Bone marrow (tissue), 2 donors: ENCODE results near the gene ZHX3.
"Not testable (repeated sequence)": the region's sequence is repeated elsewhere in the genome, so short reads cannot be mapped to it uniquely, and the experiment has no call there.

Experiments
- DNase-seq, 2 donors: peaks; one replicate each; lab custom pipeline; 2025; lab: John Stamatoyannopoulos, UW

Gene ZHX3

GRCh38 chr20:41330941-41331340, 13.4 kb upstream of the ZHX3 start:
- no peak for DNase-seq

GRCh38 chr20:41330343-41330720, 12.8 kb upstream of the ZHX3 start:
- DNase-seq = no peak

- peak; percentile 9 to 86 for DNase-seq
These were observed 12.2 kb upstream of the ZHX3 start for GRCh38 chr20:41329435-41330342.

- DNase-seq = no peak
These were observed 9.6 kb upstream of the ZHX3 start for GRCh38 chr20:41327178-41327577.

GRCh38 chr20:41320976-41321375, 3.4 kb upstream of the ZHX3 start:
- no peak for DNase-seq

- DNase-seq = no peak
These were observed 2.9 kb upstream of the ZHX3 start for GRCh38 chr20:41320441-41320840.

GRCh38 chr20:41318271-41318649, 729 bp upstream of the ZHX3 start:
- DNase-seq = no peak

GRCh38 chr20:41316602-41317545, 657 bp downstream of the ZHX3 start:
- peak; percentile 43 to 60 for DNase-seq

GRCh38 chr20:41316051-41316450, 1.5 kb downstream of the ZHX3 start:
- DNase-seq = no peak

- no peak for DNase-seq
These were observed 3.1 kb downstream of the ZHX3 start for GRCh38 chr20:41314386-41314785.

- DNase-seq = not testable (repeated sequence)
These were observed 5.5 kb downstream of the ZHX3 start for GRCh38 chr20:41312009-41312408.

- DNase-seq = no peak
These were observed 7.7 kb downstream of the ZHX3 start for GRCh38 chr20:41309817-41310216.

- DNase-seq = peak in 1 of 2 donors; percentile 11
These were observed 8.7 kb downstream of the ZHX3 start for GRCh38 chr20:41308726-41309413.

GRCh38 chr20:41308290-41308711, 9.2 kb downstream of the ZHX3 start:
- no peak for DNase-seq

GRCh38 chr20:41307021-41307420, 10.5 kb downstream of the ZHX3 start:
- DNase-seq = no peak

GRCh38 chr20:41306061-41306727, 11.3 kb downstream of the ZHX3 start:
- DNase-seq = no peak

- DNase-seq = no peak
These were observed 13.0 kb downstream of the ZHX3 start for GRCh38 chr20:41304424-41305079.

- DNase-seq = peak in 1 of 2 donors; percentile 64
These were observed 13.5 kb downstream of the ZHX3 start for GRCh38 chr20:41304002-41304401.

- DNase-seq = no peak
These were observed 16.6 kb downstream of the ZHX3 start for GRCh38 chr20:41300886-41301285.

- no peak for DNase-seq
These were observed 17.1 kb downstream of the ZHX3 start for GRCh38 chr20:41300383-41300782.

- DNase-seq = no peak
These were observed 17.6 kb downstream of the ZHX3 start for GRCh38 chr20:41299899-41300298.
